NCI-H2227 (cell line): ENCODE results near the gene ATP7B.

Source experiments
- DNase-seq: peaks from one replicate; lab custom pipeline; 2025; ENCODE audit not compliant: unreplicated experiment; lab: John Stamatoyannopoulos, UW

ATP7B gene

GRCh38 chr13:51895906-51896888 is 115.1 kb downstream of the ATP7B start:
- DNase-seq: peak; percentile 24

GRCh38 chr13:51894239-51894638 is 117.0 kb downstream of the ATP7B start:
- DNase-seq: no peak

DNA sequence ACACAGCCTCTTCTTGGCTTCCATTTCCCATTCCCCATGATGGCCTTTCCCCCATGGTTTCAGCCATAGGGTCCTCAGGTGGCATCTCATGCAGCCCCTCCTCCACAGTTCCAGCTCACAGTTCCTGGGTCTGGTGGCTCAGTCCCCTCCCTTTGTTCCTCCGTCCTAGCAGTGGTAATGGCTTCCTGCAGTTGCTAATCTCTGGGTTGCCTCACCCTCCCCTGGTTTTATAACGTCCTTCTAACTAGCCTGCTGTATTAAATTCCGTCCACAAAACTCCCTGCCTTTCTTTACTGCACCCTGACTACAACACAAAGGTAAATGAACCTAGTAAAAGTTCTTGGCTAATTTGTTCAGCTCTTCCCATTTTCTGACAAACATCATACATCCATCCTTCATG is 118.6 kb downstream of the ATP7B start:
- DNase-seq: no peak

DNA sequence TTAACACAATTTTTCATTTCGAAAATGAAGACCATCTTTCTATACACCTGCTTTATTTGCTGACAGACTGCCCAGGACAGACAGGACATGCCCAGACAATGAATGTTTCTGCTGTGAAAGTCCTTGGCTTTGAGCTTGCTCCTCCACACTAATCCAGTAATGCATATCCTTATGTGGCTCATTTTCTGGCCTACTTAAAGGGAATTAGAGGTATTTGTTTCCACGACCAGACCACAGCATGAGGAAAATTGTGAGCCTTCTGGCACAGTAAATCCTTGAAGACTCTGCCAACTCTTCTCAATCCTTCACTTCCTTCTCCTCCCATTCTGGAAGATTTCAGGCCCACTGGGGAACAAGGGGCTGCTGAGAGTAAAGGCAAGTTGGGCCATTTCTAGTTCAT is 123.8 kb downstream of the ATP7B start:
- no peak for DNase-seq

DNA sequence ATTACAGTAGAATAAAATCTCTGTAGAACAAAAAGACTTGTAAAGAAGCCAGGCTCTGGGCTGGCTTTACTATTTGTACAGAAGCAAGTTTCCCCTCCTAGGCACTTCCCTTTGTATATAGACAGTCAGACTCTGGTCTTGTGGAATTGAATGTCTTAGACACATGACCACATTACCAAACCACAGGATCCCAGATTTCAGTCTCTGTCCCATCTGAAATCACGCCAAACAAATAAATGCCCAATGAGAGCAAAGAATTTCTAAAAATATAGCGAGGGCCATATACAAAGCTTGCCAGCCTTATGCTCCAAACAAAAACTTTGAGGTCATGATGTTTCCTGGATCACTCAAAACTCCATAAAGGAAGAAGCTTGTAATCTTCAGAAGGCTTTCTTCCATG is 125.6 kb downstream of the ATP7B start:
- no peak for DNase-seq

DNA sequence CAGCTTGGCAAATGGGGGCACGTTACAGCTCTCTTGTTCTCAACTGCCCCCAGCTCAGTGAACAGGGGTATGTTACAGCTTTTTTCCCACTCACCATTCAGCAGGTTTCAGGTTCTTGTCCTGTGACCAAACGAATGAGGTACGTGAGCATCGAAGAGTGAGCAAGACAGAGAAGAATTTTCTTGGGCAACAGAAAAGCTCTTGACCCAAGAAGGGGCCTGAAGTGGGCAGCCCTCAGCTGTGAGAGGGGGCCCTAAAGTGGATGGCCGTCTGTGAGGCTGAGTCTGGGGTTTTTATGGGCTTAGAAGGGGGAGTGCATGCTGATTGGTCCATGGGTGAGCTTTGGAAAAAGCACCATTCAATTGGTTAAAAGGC is 128.0 kb downstream of the ATP7B start:
- no peak for DNase-seq
